GM18499 (cell line): ENCODE data around the gene ACSL6.

ENCODE experiments used
- ATAC-seq: cut with Tn5 transposase; IDR thresholded peaks from one replicate; pipeline ENCODE4 v1.9.1; 2021; ENCODE audit warnings: moderate number of reproducible peaks; ENCODE audit not compliant: insufficient read depth, unreplicated experiment

Gene ACSL6

GRCh38 chr5:132017738-132018625 is 6.5 kb upstream of the ACSL6 start:
- no peak for ATAC-seq

GRCh38 chr5:132017316-132017715 is 5.9 kb upstream of the ACSL6 start:
- no peak for ATAC-seq

GRCh38 chr5:132016721-132017250 is 5.3 kb upstream of the ACSL6 start:
- no peak for ATAC-seq

- ATAC-seq, result no peak
These were observed 2.3 kb upstream of the ACSL6 start for GRCh38 chr5:132013711-132014110.

- no peak for ATAC-seq
These were observed 1.7 kb upstream of the ACSL6 start for GRCh38 chr5:132013006-132013689.

GRCh38 chr5:132012371-132013005 is 1.0 kb upstream of the ACSL6 start:
- no peak for ATAC-seq

- no peak for ATAC-seq
These were observed 353 bp downstream of the ACSL6 start for GRCh38 chr5:132010989-132011621.

GRCh38 chr5:132010645-132010988 is 841 bp downstream of the ACSL6 start:
- no peak for ATAC-seq

- ATAC-seq, result no peak
These were observed 1.6 kb downstream of the ACSL6 start for GRCh38 chr5:132009706-132010405.

GRCh38 chr5:132008961-132009680 is 2.3 kb downstream of the ACSL6 start:
- no peak for ATAC-seq

GRCh38 chr5:132008163-132008473 is 3.3 kb downstream of the ACSL6 start:
- no peak for ATAC-seq

GRCh38 chr5:132007399-132008162 is 3.9 kb downstream of the ACSL6 start:
- peak; percentile 41 for ATAC-seq

GRCh38 chr5:132006331-132007120 is 4.9 kb downstream of the ACSL6 start:
- no peak for ATAC-seq

- no peak for ATAC-seq
These were observed 5.9 kb downstream of the ACSL6 start for GRCh38 chr5:132005591-132005990.

- no peak for ATAC-seq
These were observed 7.5 kb downstream of the ACSL6 start for GRCh38 chr5:132003982-132004381.

- no peak for ATAC-seq
These were observed 8.2 kb downstream of the ACSL6 start for GRCh38 chr5:132003170-132003744.

- ATAC-seq, result no peak
These were observed 8.7 kb downstream of the ACSL6 start for GRCh38 chr5:132002757-132003156.
